Sigmoid colon (tissue), 7 donors: ENCODE measurements around the gene NUCB1. TPM values are rescaled to one million over a fixed set of nuclear protein-coding genes. Genes with fewer than 3 reads are reported as not detected.

ENCODE experiments used
- DNase-seq: peaks from one replicate; pipeline ENCODE4 v3.0.0-alpha.2; 2019
- H3K27ac ChIP-seq, 4 donors: fragments of 200-600 bp; sonication (generic); one replicate each; pipeline ENCODE4 v1.5.1; 2016 to 2019; ENCODE audit warnings: mild to moderate bottlenecking in 1 of 4
- H3K27me3 ChIP-seq, 3 donors: fragments of 200-600 bp; sonication (generic); one replicate each; pipeline ENCODE4 v1.5.1; 2019; ENCODE audit warnings: mild to moderate bottlenecking in 1 of 3
- H3K36me3 ChIP-seq, 4 donors: fragments of 200-600 bp; sonication (generic); one replicate each; pipeline ENCODE4 v1.5.1; 2016 to 2019
- H3K4me1 ChIP-seq, 4 donors: fragments of 200-600 bp; sonication (generic); one replicate each; pipeline ENCODE4 v1.5.1; 2017 to 2019
- H3K4me3 ChIP-seq, 4 donors: fragments of 200-600 bp; sonication (generic); one replicate each; pipeline ENCODE4 v1.5.1; 2017 to 2019; ENCODE audit warnings: mild to moderate bottlenecking in 2 of 4, moderate library complexity in 1 of 4
- H3K9me3 ChIP-seq, 4 donors: fragments of 200-600 bp in 3 of 4; sonication (generic) in 3 of 4; one replicate each; pipeline versions ENCODE4 v1.5.1 to v1.6.1; 2013 to 2019
- EP300 ChIP-seq, 4 donors: sonication (generic); formaldehyde crosslinking; IDR thresholded peaks; one replicate each; pipeline ENCODE4 v1.6.1; 2017; ENCODE audit warnings: antibody characterized with exemption in 4 of 4
- POLR2A ChIP-seq, 2 donors: fragments of 450-650 bp; IDR thresholded peaks; one replicate each; pipeline ENCODE4 v1.6.1; 2016; ENCODE audit warnings: antibody characterized with exemption in 2 of 2, mild to moderate bottlenecking in 2 of 2, moderate library complexity in 2 of 2
- POLR2AphosphoS5 ChIP-seq, 4 donors: sonication (generic); formaldehyde crosslinking; IDR thresholded peaks; one replicate each; pipeline ENCODE4 v1.6.1; 2017; ENCODE audit warnings: antibody characterized with exemption in 4 of 4
- WGBS, 2 donors: extraction: QIAGEN DNeasy Blood & Tissue Kit; methylation state at CpG; one replicate each; pipeline ENCODE4 v1.1.7; 2013; 5-methylcytosine and 5-hydroxymethylcytosine counted together
- intact Hi-C: fragments of 100-400 bp; cut with DNase I; formaldehyde crosslinking; loops from one replicate; pipeline ENCODE4 v1.15.1; 2023
- polyA plus RNA-seq, 3 donors: library from polyadenylated mRNA; stranded (reverse); fragments of 200-250 nt; gene quantifications; one replicate each; pipeline ENCODE4 v1.2.3, GENCODE V29; 2013
- total RNA-seq, 4 donors: library from RNA; depleted of rRNA; stranded (reverse); fragments of >200 nt; gene quantifications; one replicate each; pipeline ENCODE4 v1.1.0, GENCODE V29; 2016
- TF ChIP-seq, protein P1 (sequence below), 4 experiments: fragments of 450-650 bp in 3 of 4; fragments of 200-600 bp in 1 of 4; IDR thresholded peaks; one replicate each; pipeline ENCODE4 v1.5.1; 2016 to 2019; ENCODE audit warnings: antibody characterized with exemption in 4 of 4, mild to moderate bottlenecking in 3 of 4, moderate library complexity in 2 of 4
- donor health status: healthy with polysubstance abuse.
- donor health status: Bipolar disorder and iron deficiency.
- donor health status: healthy.

The NUCB1 gene
- total and polyA plus RNA-seq, 7 donors: 43.0 to 303 (median 174) TPM

GRCh38 chr19:48964205-48965039, 64.3 kb downstream of the NUCB1 start:
- H3K4me1 ChIP-seq: peaks cover 0 to 51% (median 44%) of the 10 kb centered on the region in 4 donors
- TF ChIP-seq POLR2A (IDR thresholded peaks at IDR 0.05) (no peak), POLR2AphosphoS5 (IDR thresholded peaks at IDR 0.05) (no peak), EP300 (IDR thresholded peaks at IDR 0.05) (no peak)
- TF ChIP-seq, protein P1, sequence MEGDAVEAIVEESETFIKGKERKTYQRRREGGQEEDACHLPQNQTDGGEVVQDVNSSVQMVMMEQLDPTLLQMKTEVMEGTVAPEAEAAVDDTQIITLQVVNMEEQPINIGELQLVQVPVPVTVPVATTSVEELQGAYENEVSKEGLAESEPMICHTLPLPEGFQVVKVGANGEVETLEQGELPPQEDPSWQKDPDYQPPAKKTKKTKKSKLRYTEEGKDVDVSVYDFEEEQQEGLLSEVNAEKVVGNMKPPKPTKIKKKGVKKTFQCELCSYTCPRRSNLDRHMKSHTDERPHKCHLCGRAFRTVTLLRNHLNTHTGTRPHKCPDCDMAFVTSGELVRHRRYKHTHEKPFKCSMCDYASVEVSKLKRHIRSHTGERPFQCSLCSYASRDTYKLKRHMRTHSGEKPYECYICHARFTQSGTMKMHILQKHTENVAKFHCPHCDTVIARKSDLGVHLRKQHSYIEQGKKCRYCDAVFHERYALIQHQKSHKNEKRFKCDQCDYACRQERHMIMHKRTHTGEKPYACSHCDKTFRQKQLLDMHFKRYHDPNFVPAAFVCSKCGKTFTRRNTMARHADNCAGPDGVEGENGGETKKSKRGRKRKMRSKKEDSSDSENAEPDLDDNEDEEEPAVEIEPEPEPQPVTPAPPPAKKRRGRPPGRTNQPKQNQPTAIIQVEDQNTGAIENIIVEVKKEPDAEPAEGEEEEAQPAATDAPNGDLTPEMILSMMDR (IDR thresholded peaks at IDR 0.05): no peak
- H3K4me3 ChIP-seq: peak overlapping the region; percentile 89 to 95 (median 90)
- H3K36me3 ChIP-seq: peaks cover 11 to 37% (median 16%) of the 10 kb centered on the region in 4 donors
- no peaks in the 10 kb centered on the region for H3K27me3 ChIP-seq
- no peak for DNase-seq
- H3K27ac ChIP-seq: peak overlapping the region; percentile 91 to 98 (median 95)
- intact Hi-C loops: loop anchor here (1.0 to 10.0 kb wide), 4 partner anchors 91 to 330 kb away; partner anchors contain the start of genes DBP and HSD17B14
- H3K9me3 ChIP-seq: no peaks in the 10 kb centered on the region
- 10 to 17% methylated on average over 19 of the region's 19 CpGs for WGBS, 2 donors

- intact Hi-C loops: loop anchor here (2.0 to 10.0 kb wide), 2 partner anchors 128 to 330 kb away; partner anchors contain the start of genes DBP and HSD17B14
- 0% methylated on average over 52 of the region's 52 CpGs for WGBS, 2 donors
- peaks cover 0 to 51% (median 44%) of the 10 kb centered on the region in 4 donors for H3K4me1 ChIP-seq
Observed at GRCh38 chr19:48965040-48965805, 65.1 kb downstream of the NUCB1 start, which contains the start of gene FTL. FTL (plus strand) TSS chr19:48965309; CDS start chr19:48965508, 199 bp downstream.

DNA sequence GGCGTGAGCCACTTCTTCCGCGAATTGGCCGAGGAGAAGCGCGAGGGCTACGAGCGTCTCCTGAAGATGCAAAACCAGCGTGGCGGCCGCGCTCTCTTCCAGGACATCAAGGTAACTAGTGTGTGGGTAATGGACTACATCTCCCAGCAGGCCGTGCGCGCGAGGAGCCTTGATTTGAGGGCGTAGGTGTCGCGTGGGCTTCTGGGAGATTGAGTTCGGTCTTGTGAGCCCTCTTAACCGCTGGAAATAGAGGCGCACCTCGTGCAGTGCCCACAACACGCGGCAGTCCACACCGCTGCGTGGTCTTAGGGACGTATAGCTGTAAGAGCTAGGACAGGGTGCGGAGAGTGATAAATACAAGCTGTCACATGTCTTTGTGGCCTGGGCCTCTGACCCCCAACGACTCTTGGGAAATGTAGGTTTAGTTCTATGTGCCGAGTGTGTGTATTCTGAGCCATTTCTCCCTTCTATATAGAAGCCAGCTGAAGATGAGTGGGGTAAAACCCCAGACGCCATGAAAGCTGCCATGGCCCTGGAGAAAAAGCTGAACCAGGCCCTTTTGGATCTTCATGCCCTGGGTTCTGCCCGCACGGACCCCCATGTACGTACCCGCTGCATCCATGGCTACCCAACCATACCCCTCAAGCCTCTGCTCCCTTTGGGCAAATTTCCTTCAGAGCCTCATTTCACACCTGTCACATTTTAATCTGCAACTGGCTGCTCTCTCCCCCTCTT, 65.9 kb downstream of the NUCB1 start:
- Histone ChIP-seq H3K27ac (peak overlapping the region; percentile 91 to 98 (median 95)), H3K4me3 (peak overlapping the region; percentile 89 to 95 (median 90)), H3K4me1 (peaks cover 0 to 56% (median 50%) of the 10 kb centered on the region in 4 donors), H3K27me3 (no peaks in the 10 kb centered on the region), H3K9me3 (no peaks in the 10 kb centered on the region), H3K36me3 (peaks cover 11 to 46% (median 24%) of the 10 kb centered on the region in 4 donors)
- intact Hi-C loops: loop anchor here (2.0 to 10.0 kb wide), 2 partner anchors 129 to 331 kb away; partner anchors contain the start of genes DBP and HSD17B14
- TF ChIP-seq POLR2AphosphoS5 (IDR thresholded peaks at IDR 0.05): peak in 2 of 4 donors; percentile 20 to 37
- TF ChIP-seq, protein P1 (IDR thresholded peaks at IDR 0.05): no peak
- peak; percentile 94 for DNase-seq
- 9 to 11% methylated on average over 36 of the region's 36 CpGs for WGBS, 2 donors

More at GRCh38 chr19:48965040-48965805, 65.1 kb downstream of the NUCB1 start, which contains the start of gene FTL:
- Histone ChIP-seq H3K36me3 (peaks cover 11 to 45% (median 22%) of the 10 kb centered on the region in 4 donors), H3K9me3 (no peaks in the 10 kb centered on the region), H3K4me3 (peak within 1 kb of the TSS; percentile 89 to 95 (median 90)), H3K27me3 (no peaks in the 10 kb centered on the region), H3K27ac (peak within 1 kb of the TSS; percentile 91 to 98 (median 95))
- TF ChIP-seq POLR2AphosphoS5 (IDR thresholded peaks at IDR 0.05) (peak; percentile 100), EP300 (IDR thresholded peaks at IDR 0.05) (peak in 1 of 4 donors; percentile 58), POLR2A (IDR thresholded peaks at IDR 0.05) (peak; percentile 99)
- TF ChIP-seq, protein P1 (IDR thresholded peaks at IDR 0.05): no peak
- DNase-seq: peak; percentile 99
